Measurements from ENCODE around the gene CTIF.

The CTIF gene

DNA sequence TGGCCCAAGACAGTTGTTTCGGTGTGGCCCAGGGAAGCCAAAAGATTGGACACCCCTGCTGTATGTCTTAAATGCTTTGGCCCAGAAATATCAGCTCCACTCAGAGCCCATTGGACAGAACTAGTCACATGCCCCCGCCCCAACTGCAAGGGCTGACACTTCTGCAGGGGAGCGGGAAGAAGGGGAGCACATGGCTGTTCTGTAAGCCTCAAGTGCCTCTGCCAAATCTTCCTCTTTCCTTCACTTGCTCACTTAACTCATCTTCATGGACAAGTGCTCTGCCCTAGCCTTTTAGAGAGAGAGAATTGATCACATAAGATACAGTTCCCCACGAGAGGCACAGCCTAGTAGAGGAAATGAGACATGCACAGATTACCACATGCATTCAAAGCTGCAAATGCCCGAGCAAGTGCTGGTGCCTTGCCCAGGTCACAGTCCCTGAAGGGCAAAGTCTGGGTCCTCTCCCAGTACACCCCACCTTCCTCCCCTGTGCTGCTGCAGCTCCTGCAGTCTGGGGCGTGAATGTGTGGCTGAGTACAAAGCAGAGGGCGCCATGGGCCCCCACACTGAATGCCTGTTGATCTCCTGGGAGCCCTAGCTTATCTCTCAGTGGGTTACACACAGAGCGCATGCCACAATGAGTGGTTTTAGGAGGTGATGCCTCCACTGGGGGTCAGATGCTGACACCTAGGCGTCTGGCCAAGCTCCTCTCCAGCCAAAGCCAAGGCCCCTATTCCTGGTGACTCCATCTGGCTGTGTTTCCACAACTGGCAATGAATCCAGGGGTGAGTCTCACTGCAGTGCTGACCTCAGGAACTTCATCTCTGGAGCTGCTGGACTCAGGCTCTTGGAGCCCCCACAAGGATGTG, 135.3 kb downstream of the CTIF start:
- no peaks in the 10 kb centered on the region for H3K27me3 ChIP-seq (replicated peaks)
- peaks cover 23% of the 10 kb centered on the region for H3K36me3 ChIP-seq (replicated peaks)
- H3K4me3 ChIP-seq (ENCODE audit: low read depth, low read length): no peak overlapping the region
- in situ Hi-C loops (cut with HindIII; ENCODE audit: low pct_ligation_motif_present, low sequenced_read_pairs): no loop called here
- H3K27ac ChIP-seq: no peak overlapping the region
- no peak for TF ChIP-seq CTCF (IDR thresholded peaks at IDR 0.05; ENCODE audit: low read depth, low read length, missing control alignments)
- peak; percentile 35 for DNase-seq

DNA sequence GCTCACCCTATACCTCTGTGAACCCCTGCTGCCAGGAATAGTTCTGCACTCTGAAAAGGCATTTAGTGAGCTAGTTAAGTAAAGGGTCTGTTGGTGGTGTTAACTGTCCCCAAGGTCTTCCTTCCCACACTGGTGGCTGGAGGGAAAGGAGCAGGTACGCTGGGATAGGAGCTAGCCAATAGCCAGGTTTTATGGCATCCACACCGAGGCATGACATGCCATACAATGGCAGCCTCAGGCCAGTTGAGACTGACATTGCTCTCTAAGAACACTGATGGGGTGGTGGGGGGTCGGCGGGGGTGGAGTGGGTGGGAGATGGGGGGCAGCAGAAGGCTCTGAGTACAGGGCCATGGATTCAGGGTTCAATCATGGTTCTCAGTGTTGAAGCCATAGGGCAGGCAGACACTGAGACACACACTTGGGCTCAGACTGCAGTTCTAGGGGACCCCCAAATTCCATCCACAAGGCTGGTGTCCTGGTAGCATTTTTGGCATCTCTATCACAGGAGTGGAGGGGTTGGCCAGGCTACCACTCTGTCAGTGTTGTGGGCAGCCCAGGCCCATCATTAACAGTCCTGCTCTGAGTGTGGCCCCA, 136.0 kb downstream of the CTIF start:
- no peak for DNase-seq
- Histone ChIP-seq H3K27ac (no peak overlapping the region), H3K4me3 (ENCODE audit: low read depth, low read length) (no peak overlapping the region), H3K27me3 (replicated peaks) (no peaks in the 10 kb centered on the region), H3K36me3 (replicated peaks) (peaks cover 20% of the 10 kb centered on the region)
- in situ Hi-C loops (cut with HindIII; ENCODE audit: low pct_ligation_motif_present, low sequenced_read_pairs): loop anchor here (25.0 kb wide), 1 partner anchor 537 kb away; no protein-coding TSS in a partner anchor
- no peak for TF ChIP-seq CTCF (IDR thresholded peaks at IDR 0.05; ENCODE audit: low read depth, low read length, missing control alignments)

- no peak overlapping the region for H3K4me3 ChIP-seq (ENCODE audit: low read depth, low read length)
- peak; percentile 94 for TF ChIP-seq CTCF (IDR thresholded peaks at IDR 0.05; ENCODE audit: low read depth, low read length, missing control alignments)
- peak; percentile 82 for DNase-seq
- peaks cover 16% of the 10 kb centered on the region for H3K36me3 ChIP-seq (replicated peaks)
- in situ Hi-C loops (cut with HindIII; ENCODE audit: low pct_ligation_motif_present, low sequenced_read_pairs): loop anchor here (25.0 kb wide), 1 partner anchor 537 kb away; no protein-coding TSS in a partner anchor
- no peaks in the 10 kb centered on the region for H3K27me3 ChIP-seq (replicated peaks)
- H3K27ac ChIP-seq: no peak overlapping the region
These were observed 136.5 kb downstream of the CTIF start for GRCh38 chr18:48675352-48675761.

DNA sequence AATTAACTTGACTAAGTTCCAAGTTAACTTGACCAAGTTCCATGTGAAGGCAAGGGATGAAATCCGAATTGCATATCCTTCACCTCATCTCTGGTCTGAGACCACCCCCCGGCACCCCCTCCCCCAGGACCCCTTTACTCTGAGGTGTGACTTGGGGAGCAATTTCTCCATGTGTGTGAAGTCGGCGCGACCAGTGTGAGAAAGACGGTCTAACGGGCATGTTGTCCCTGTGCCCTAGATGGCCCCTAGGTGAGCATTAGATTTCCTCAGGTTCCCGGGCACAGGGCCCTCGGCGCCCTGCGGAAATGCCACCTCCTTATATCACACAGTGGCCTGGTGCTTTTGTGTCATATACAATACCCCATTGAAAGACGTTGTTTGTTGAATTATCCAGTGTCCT, 137.1 kb downstream of the CTIF start:
- no peak overlapping the region for H3K27ac ChIP-seq
- in situ Hi-C loops (cut with HindIII; ENCODE audit: low pct_ligation_motif_present, low sequenced_read_pairs): loop anchor here (25.0 kb wide), 1 partner anchor 536 kb away; no protein-coding TSS in a partner anchor

GRCh38 chr18:48676346-48676745, 137.5 kb downstream of the CTIF start:
- DNase-seq: no peak
- Histone ChIP-seq H3K36me3 (replicated peaks) (peaks cover 8% of the 10 kb centered on the region), H3K4me3 (ENCODE audit: low read depth, low read length) (no peak overlapping the region), H3K27me3 (replicated peaks) (no peaks in the 10 kb centered on the region), H3K27ac (no peak overlapping the region)
- no peak for TF ChIP-seq CTCF (IDR thresholded peaks at IDR 0.05; ENCODE audit: low read depth, low read length, missing control alignments)
- in situ Hi-C loops (cut with HindIII; ENCODE audit: low pct_ligation_motif_present, low sequenced_read_pairs): loop anchor here (25.0 kb wide), 1 partner anchor 536 kb away; no protein-coding TSS in a partner anchor

More for the DNA sequence above, 137.1 kb downstream of the CTIF start:
- H3K4me3 ChIP-seq (ENCODE audit: low read depth, low read length): no peak overlapping the region
- H3K27me3 ChIP-seq (replicated peaks): no peaks in the 10 kb centered on the region
- H3K36me3 ChIP-seq (replicated peaks): peaks cover 11% of the 10 kb centered on the region
- no peak for DNase-seq
- TF ChIP-seq CTCF (IDR thresholded peaks at IDR 0.05; ENCODE audit: low read depth, low read length, missing control alignments): no peak

Data from brain microvascular endothelial cell (primary cell).